SK-N-SH (cell line): ENCODE measurements around the gene PARP11. TPM values are rescaled to one million over a fixed set of nuclear protein-coding genes. Genes with fewer than 3 reads are reported as not detected.

Source experiments
- CTCF ChIA-PET: fragments of 300-600, 350-600 bp; formaldehyde crosslinking; extraction: SDS; loops from one replicate; lab custom pipeline; 2021; lab: Yijun Ruan, JAX
- POLR2A ChIA-PET: fragments of 350-600 bp; sonication (Branson Sonifier 250); formaldehyde crosslinking; extraction: SDS; loops from one replicate; lab custom pipeline; 2020; ENCODE audit warnings: antibody characterized with exemption, inconsistent platforms; lab: Yijun Ruan, JAX
- DNase-seq: peaks from one replicate; pipeline ENCODE4 v3.0.0; 2012
- H2AFZ ChIP-seq: fragments of 200-600 bp; sonication (generic); 2 replicates; pipeline ENCODE4 v1.8.1; 2016; ENCODE audit warnings: antibody characterized with exemption, mild to moderate bottlenecking, low read depth
- H3F3A ChIP-seq: fragments of 200-600 bp; sonication (generic); replicated peaks from 2 replicates; pipeline ENCODE3; 2016; ENCODE audit warnings: antibody characterized with exemption, mild to moderate bottlenecking; ENCODE audit not compliant: insufficient read depth
- H3K27ac ChIP-seq, 2 experiments: fragments of 200-500 bp in 1 of 2; fragments of 200-600 bp in 1 of 2; sonication (Bioruptor generic) in 1 of 2; sonication (generic), shearing (Covaris generic) in 1 of 2; 2 replicates each; pipeline versions ENCODE4 v1.5.1 to v1.6.1; 2014 to 2016; ENCODE audit warnings: low read depth in 2 of 2, inconsistent platforms in 1 of 2, low read length in 1 of 2, mild to moderate bottlenecking in 1 of 2, mixed read lengths in 1 of 2
- H3K27me3 ChIP-seq: fragments of 200-600 bp; sonication (generic), shearing (Covaris generic); 2 replicates; pipeline ENCODE4 v1.6.1; 2016; ENCODE audit warnings: mixed run types; ENCODE audit not compliant: insufficient read depth
- H3K36me3 ChIP-seq, 2 experiments: fragments of 200-500 bp in 1 of 2; fragments of 200-600 bp in 1 of 2; sonication (Bioruptor generic) in 1 of 2; sonication (generic) in 1 of 2; replicated peaks in 1 of 2; 2 replicates each; pipeline versions ENCODE3 to v1.5.1; 2014 to 2016; ENCODE audit warnings: low read length in 1 of 2, mild to moderate bottlenecking in 1 of 2; ENCODE audit not compliant: insufficient read depth in 2 of 2, control insufficient read depth in 1 of 2
- H3K4me1 ChIP-seq, 2 experiments: fragments of 200-500 bp in 1 of 2; fragments of 200-600 bp in 1 of 2; sonication (Bioruptor generic) in 1 of 2; sonication (generic), shearing (Covaris generic) in 1 of 2; 2 replicates each; pipeline versions ENCODE4 v1.5.1 to v1.6.1; 2014 to 2016; ENCODE audit warnings: low read depth in 1 of 2, low read length in 1 of 2, mixed run types in 1 of 2; ENCODE audit not compliant: insufficient read depth in 2 of 2, control insufficient read depth in 1 of 2
- H3K4me2 ChIP-seq: fragments of 200-600 bp; sonication (generic), shearing (Covaris generic); 2 replicates; pipeline ENCODE4 v1.6.1; 2017; ENCODE audit warnings: mixed run types
- H3K4me3 ChIP-seq, 2 experiments: fragments of 200-500 bp in 1 of 2; fragments of 200-600 bp in 1 of 2; sonication (Bioruptor generic) in 1 of 2; sonication (generic), shearing (Covaris generic) in 1 of 2; 2 replicates each; pipeline versions ENCODE4 v1.5.1 to v1.8.1; 2014 to 2016; ENCODE audit warnings: low read depth in 2 of 2, inconsistent platforms in 1 of 2, low read length in 1 of 2, mild to moderate bottlenecking in 1 of 2, mixed read lengths in 1 of 2, moderate library complexity in 1 of 2
- H3K79me2 ChIP-seq: fragments of 200-600 bp; sonication (generic); 2 replicates; pipeline ENCODE4 v1.8.1; 2017; ENCODE audit warnings: mild to moderate bottlenecking; ENCODE audit not compliant: insufficient read depth
- H3K9ac ChIP-seq: fragments of 200-600 bp; sonication (generic); 2 replicates; pipeline ENCODE4 v1.6.1; 2017; ENCODE audit warnings: mixed run types
- H3K9me2 ChIP-seq: fragments of 200-600 bp; sonication (generic); 2 replicates; pipeline ENCODE4 v1.6.1; 2017; ENCODE audit warnings: mixed run types
- H3K9me3 ChIP-seq: fragments of 200-600 bp; sonication (generic); 2 replicates; pipeline ENCODE4 v1.6.1; 2017; ENCODE audit warnings: mixed run types, mild to moderate bottlenecking, moderate library complexity
- H4K20me1 ChIP-seq: fragments of 200-600 bp; sonication (generic); 2 replicates; pipeline ENCODE4 v1.6.1; 2017; ENCODE audit warnings: mild to moderate bottlenecking, mixed run types; ENCODE audit not compliant: insufficient read depth
- ELF1 ChIP-seq: IDR thresholded peaks from 2 replicates; pipeline ENCODE4 v1.4.0; 2012
- EZH2phosphoT487 ChIP-seq: fragments of 200-600 bp; sonication (generic); IDR thresholded peaks from 2 replicates; pipeline ENCODE4 v1.6.1; 2017; ENCODE audit warnings: low read depth, mixed run types, mild to moderate bottlenecking, antibody characterized with exemption, moderate library complexity, borderline replicate concordance
- FOSL2 ChIP-seq: IDR thresholded peaks from 2 replicates; pipeline ENCODE4 v1.4.0; 2012; ENCODE audit warnings: low read depth, mild to moderate bottlenecking, moderate library complexity, borderline replicate concordance
- GABPA ChIP-seq: IDR thresholded peaks from 2 replicates; pipeline ENCODE4 v1.4.0; 2012; ENCODE audit warnings: low read depth, mild to moderate bottlenecking
- GATA2 ChIP-seq: sonication (generic); formaldehyde crosslinking; IDR thresholded peaks from 2 replicates; pipeline ENCODE4 v1.5.0; 2020; ENCODE audit warnings: mild to moderate bottlenecking, missing genetic modification reagents
- JUND ChIP-seq: IDR thresholded peaks from 2 replicates; pipeline ENCODE4 v1.4.0; 2012
- MEF2A ChIP-seq: IDR thresholded peaks from 2 replicates; pipeline ENCODE4 v1.4.0; 2012; ENCODE audit warnings: low read depth, borderline replicate concordance
- MXI1 ChIP-seq: IDR thresholded peaks from 2 replicates; pipeline ENCODE4 v1.6.1; 2012; ENCODE audit warnings: mild to moderate bottlenecking, low read depth, low read length, improper control_type of control experiment
- POLR2AphosphoS5 ChIP-seq: IDR thresholded peaks from 2 replicates; pipeline ENCODE4 v1.6.1; 2012; ENCODE audit warnings: low read depth, low read length
- TCF12 ChIP-seq: IDR thresholded peaks from 2 replicates; pipeline ENCODE4 v1.4.0; 2012
- YY1 ChIP-seq: IDR thresholded peaks from 2 replicates; pipeline ENCODE4 v1.4.0; 2012; ENCODE audit warnings: low read depth, mild to moderate bottlenecking
- ZBTB33 ChIP-seq: IDR thresholded peaks from 2 replicates; pipeline ENCODE4 v1.4.0; 2012; ENCODE audit warnings: low read depth, borderline replicate concordance
- WGBS: methylation state at CpG from one replicate; pipeline ENCODE4 v1.1.6; 2017; ENCODE audit warnings: low lambda C conversion rate; 5-methylcytosine and 5-hydroxymethylcytosine counted together
- polyA plus RNA-seq, 3 experiments: library from polyadenylated mRNA; depleted of rRNA; stranded (reverse); fragments of >200 nt; gene quantifications; 2 replicates each; pipeline ENCODE4 v1.2.3, GENCODE V29; 2012
- TF ChIP-seq, protein P1 (sequence below): fragments of 150-350 bp; IDR thresholded peaks from 2 replicates; pipeline ENCODE4 v1.6.1; 2016; ENCODE audit warnings: mild to moderate bottlenecking, low read depth, low read length

Gene PARP11
- polyA plus RNA-seq, 1 of the 3 experiments (the other 2 are of a cell fraction), result 1.8 TPM

- Histone ChIP-seq H3K36me3 (no peaks in the 10 kb centered on the region), H3K9ac (no peak overlapping the region), H3F3A (no peaks in the 10 kb centered on the region), H3K4me3 (no peak overlapping the region), H3K79me2 (no peaks in the 10 kb centered on the region)
- DNase-seq, result no peak
- CTCF ChIA-PET, result interaction anchor here (0.7 to 1.9 kb wide), 2 partner anchors 397 to 420 kb away, joined by 3 to 5 read pairs; no protein-coding TSS in a partner anchor
- TF ChIP-seq FOSL2 (no peak), MXI1 (no peak)
- TF ChIP-seq, all 33 proteins: peak for 0
- Histone ChIP-seq H3K4me2 (no peak overlapping the region), H2AFZ (no peak overlapping the region), H3K27ac (no peak overlapping the region), H3K27me3 (peaks cover 35% of the 10 kb centered on the region), H4K20me1 (no peaks in the 10 kb centered on the region), H3K4me1 (no peaks in the 10 kb centered on the region), H3K9me3 (no peaks in the 10 kb centered on the region), H3K9me2 (no peaks in the 10 kb centered on the region)
- POLR2A ChIA-PET, result no interaction called here
- 10% methylated on average over 3 of the region's 3 CpGs for WGBS
Measured at GRCh38 chr12:3879846-3880245, 6.6 kb upstream of the PARP11 start.

- TF ChIP-seq GABPA (no peak), ZBTB33 (no peak), POLR2AphosphoS5 (no peak), ELF1 (no peak), MEF2A (no peak), GATA2 (CRISPR knock-in tag) (no peak), EZH2phosphoT487 (no peak), YY1 (no peak), JUND (no peak), TCF12 (no peak)
- TF ChIP-seq, protein P1, sequence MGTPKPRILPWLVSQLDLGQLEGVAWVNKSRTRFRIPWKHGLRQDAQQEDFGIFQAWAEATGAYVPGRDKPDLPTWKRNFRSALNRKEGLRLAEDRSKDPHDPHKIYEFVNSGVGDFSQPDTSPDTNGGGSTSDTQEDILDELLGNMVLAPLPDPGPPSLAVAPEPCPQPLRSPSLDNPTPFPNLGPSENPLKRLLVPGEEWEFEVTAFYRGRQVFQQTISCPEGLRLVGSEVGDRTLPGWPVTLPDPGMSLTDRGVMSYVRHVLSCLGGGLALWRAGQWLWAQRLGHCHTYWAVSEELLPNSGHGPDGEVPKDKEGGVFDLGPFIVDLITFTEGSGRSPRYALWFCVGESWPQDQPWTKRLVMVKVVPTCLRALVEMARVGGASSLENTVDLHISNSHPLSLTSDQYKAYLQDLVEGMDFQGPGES, result no peak
- H3K36me3 ChIP-seq, result no peaks in the 10 kb centered on the region
- CTCF ChIA-PET, result interaction anchor here (1.8 kb wide), 1 partner anchor 13 kb away, joined by 4 read pairs; no protein-coding TSS in a partner anchor
- no peak overlapping the region for H2AFZ ChIP-seq
- no peak overlapping the region for H3K9ac ChIP-seq
- H4K20me1 ChIP-seq, result no peaks in the 10 kb centered on the region
- H3K4me3 ChIP-seq, result no peak overlapping the region
- WGBS, result 83% methylated on average over 4 of the region's 4 CpGs
- no peaks in the 10 kb centered on the region for H3F3A ChIP-seq
- H3K79me2 ChIP-seq, result no peaks in the 10 kb centered on the region
- no peaks in the 10 kb centered on the region for H3K9me3 ChIP-seq
- H3K27me3 ChIP-seq, result no peaks in the 10 kb centered on the region
- no peak overlapping the region for H3K4me2 ChIP-seq
- DNase-seq, result no peak
- H3K9me2 ChIP-seq, result no peaks in the 10 kb centered on the region
- POLR2A ChIA-PET, result no interaction called here
- H3K27ac ChIP-seq, result no peak overlapping the region
- peaks cover 0 to 4% of the 10 kb centered on the region in 2 experiments; a peak in 2 of 4 replicates for H3K4me1 ChIP-seq
Measured at GRCh38 chr12:3871356-3871755, 1.8 kb downstream of the PARP11 start.
